AG04450 (cell line): ENCODE data around the gene MYH1. TPM values are rescaled to one million over a fixed set of nuclear protein-coding genes. Genes with fewer than 3 reads are reported as not detected.

Experiments
- CTCF ChIA-PET: fragments of 300-600, 350-600 bp; formaldehyde crosslinking; extraction: SDS; loops from one replicate; lab custom pipeline; 2022; ENCODE audit warnings: antibody characterized with exemption, inconsistent platforms; lab: Charles Lee
- POLR2A ChIA-PET: fragments of 350-600 bp; formaldehyde crosslinking; extraction: SDS; loops from one replicate; lab custom pipeline; 2021; ENCODE audit warnings: antibody characterized with exemption, inconsistent platforms; lab: Yijun Ruan, JAX
- DNase-seq: peaks from one replicate; pipeline ENCODE4 v3.0.0-alpha.2; 2011; ENCODE audit warnings: low read depth, low spot score
- H3K27ac ChIP-seq: one replicate; pipeline ENCODE4 v1.5.1; 2012; ENCODE audit warnings: low read depth, low read length, control low read depth
- H3K27me3 ChIP-seq: one replicate; pipeline ENCODE4 v1.6.0; 2012; ENCODE audit warnings: low read length; ENCODE audit not compliant: control insufficient read depth, insufficient read depth
- H3K4me3 ChIP-seq: 2 replicates; pipeline ENCODE4 v1.5.1; 2011; ENCODE audit warnings: mild to moderate bottlenecking, low read depth, low read length, control low read depth
- H3K9me3 ChIP-seq: 2 replicates; pipeline ENCODE4 v1.5.1; 2012; ENCODE audit warnings: low read length; ENCODE audit not compliant: control insufficient read depth, insufficient read depth
- polyA plus RNA-seq: library from polyadenylated mRNA; depleted of rRNA; stranded (reverse); fragments of >200 nt; gene quantifications from 2 replicates; pipeline ENCODE4 v1.2.3, GENCODE V29; 2011
- TF ChIP-seq, protein P1 (sequence below): IDR thresholded peaks from 2 replicates; pipeline ENCODE4 v1.5.1; 2011; ENCODE audit warnings: low read depth, low read length, control low read depth, inconsistent platforms

Gene MYH1
- polyA plus RNA-seq, 1 experiment, result not detected

DNA sequence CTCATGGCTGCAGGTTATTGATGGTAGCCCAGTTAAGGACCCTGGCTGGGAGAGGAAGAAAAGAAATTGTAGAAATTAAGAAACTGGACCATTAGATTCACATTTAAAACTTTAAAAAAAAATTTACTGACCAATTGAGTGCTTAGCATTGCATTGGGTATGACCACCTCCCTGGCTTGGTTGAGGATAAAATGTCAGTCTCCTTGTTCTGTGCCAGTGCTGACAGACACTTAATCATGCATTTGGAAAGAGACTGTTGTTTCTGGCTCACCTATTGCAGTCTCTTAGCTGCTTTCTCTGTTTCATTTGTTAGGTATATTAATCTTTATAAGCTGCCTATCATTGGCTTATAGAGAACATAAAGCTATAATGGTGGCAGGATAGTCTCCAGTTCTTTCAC, 1.7 kb downstream of the MYH1 start:
- CTCF ChIA-PET, result no interaction called here
- H3K4me3 ChIP-seq, result no peak overlapping the region
- POLR2A ChIA-PET, result no interaction called here
- TF ChIP-seq, protein P1, sequence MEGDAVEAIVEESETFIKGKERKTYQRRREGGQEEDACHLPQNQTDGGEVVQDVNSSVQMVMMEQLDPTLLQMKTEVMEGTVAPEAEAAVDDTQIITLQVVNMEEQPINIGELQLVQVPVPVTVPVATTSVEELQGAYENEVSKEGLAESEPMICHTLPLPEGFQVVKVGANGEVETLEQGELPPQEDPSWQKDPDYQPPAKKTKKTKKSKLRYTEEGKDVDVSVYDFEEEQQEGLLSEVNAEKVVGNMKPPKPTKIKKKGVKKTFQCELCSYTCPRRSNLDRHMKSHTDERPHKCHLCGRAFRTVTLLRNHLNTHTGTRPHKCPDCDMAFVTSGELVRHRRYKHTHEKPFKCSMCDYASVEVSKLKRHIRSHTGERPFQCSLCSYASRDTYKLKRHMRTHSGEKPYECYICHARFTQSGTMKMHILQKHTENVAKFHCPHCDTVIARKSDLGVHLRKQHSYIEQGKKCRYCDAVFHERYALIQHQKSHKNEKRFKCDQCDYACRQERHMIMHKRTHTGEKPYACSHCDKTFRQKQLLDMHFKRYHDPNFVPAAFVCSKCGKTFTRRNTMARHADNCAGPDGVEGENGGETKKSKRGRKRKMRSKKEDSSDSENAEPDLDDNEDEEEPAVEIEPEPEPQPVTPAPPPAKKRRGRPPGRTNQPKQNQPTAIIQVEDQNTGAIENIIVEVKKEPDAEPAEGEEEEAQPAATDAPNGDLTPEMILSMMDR, result no peak
- H3K27me3 ChIP-seq, result no peaks in the 10 kb centered on the region
- DNase-seq, result no peak
- H3K9me3 ChIP-seq, result peaks cover 7% of the 10 kb centered on the region; the same call in 1 of the 2 replicates
- no peak overlapping the region for H3K27ac ChIP-seq

DNA sequence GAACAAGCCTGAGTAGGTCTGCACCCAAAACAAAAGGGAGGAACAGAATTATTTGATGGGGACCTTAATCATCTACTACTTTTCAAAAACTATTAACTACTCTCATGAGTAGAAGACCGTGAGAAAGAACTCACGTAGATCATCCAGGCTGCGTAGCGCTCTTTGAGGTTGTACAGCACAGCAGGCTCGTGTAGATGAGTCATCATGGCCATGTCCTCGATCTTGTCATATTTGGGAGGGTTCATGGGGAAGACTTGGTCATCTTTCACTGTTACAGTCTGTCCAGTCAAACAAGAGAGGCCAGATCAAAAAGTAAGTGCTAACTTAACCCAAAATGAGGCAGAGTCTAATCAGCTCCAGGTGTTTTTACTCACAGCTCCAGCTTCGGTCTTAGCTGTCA, 2.3 kb downstream of the MYH1 start:
- H3K27me3 ChIP-seq, result no peaks in the 10 kb centered on the region
- CTCF ChIA-PET, result no interaction called here
- POLR2A ChIA-PET, result no interaction called here
- no peak for DNase-seq
- H3K27ac ChIP-seq, result no peak overlapping the region
- TF ChIP-seq, protein P1, result no peak
- H3K9me3 ChIP-seq, result peaks cover 7% of the 10 kb centered on the region; the same call in 1 of the 2 replicates
- no peak overlapping the region for H3K4me3 ChIP-seq

DNA sequence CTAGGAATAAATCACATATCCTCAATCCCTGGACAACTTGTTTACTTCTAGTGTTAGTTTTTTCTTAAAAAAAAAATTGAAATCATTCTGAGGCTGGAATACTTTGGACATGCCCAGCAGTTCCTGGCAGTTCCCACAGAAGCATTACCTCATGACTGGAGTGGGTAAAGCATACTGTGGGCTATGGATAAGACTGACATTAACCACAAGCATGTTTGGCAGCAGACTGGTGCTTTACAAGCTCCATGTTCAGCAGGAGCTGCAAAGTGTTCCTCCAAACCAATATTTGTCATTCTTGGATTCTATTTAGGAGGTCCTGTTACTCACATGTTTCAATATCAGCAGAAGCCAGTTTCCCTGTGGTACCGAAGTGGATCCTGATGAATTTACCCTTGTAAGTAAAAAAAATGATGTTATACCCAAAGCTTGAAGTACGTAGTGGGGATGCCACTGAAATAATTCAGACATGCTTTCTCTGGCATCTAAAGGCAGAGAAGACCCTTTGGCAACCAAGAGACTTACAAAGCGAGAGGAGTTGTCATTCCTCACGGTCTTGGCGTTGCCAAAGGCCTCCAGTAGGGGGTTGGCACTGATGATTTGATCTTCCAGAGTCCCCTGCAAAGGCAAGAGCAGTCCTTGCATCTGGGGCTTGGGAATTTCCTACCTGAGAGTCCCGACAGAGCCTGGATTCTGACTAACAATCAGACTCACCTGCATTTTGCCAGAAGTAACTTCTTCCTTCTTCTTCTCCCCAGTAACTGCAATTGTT, 4.9 kb downstream of the MYH1 start:
- ChIA-PET CTCF (no interaction called here), POLR2A (no interaction called here)
- TF ChIP-seq, protein P1, result no peak
- DNase-seq, result no peak
- Histone ChIP-seq H3K27me3 (no peaks in the 10 kb centered on the region), H3K4me3 (no peak overlapping the region), H3K27ac (no peak overlapping the region), H3K9me3 (peaks cover 10% of the 10 kb centered on the region; the same call in 1 of the 2 replicates)

DNA sequence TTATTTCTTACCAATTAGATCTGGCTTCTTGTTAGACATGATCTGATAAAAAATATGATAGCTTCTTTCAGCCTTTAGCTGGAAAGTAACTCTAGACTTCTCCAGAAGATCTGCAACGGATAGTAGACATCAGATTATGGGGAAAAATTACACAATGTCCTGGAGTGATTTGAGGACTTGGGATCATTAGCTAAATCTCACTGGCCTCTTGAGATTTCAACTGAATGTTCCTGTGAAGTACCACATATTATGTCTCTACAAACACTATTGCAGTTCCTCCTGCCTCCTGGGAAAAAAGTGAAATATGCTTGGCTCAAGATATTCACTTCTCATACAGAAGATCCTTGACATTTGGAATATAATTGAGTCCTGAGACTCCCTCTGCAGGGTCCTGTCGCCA, 5.5 kb downstream of the MYH1 start:
- TF ChIP-seq, protein P1, result no peak
- DNase-seq, result no peak
- H3K27ac ChIP-seq, result no peak overlapping the region
- ChIA-PET CTCF (no interaction called here), POLR2A (no interaction called here)
- H3K4me3 ChIP-seq, result no peak overlapping the region
- peaks cover 14% of the 10 kb centered on the region; the same call in 1 of the 2 replicates for H3K9me3 ChIP-seq
- H3K27me3 ChIP-seq, result no peaks in the 10 kb centered on the region

DNA sequence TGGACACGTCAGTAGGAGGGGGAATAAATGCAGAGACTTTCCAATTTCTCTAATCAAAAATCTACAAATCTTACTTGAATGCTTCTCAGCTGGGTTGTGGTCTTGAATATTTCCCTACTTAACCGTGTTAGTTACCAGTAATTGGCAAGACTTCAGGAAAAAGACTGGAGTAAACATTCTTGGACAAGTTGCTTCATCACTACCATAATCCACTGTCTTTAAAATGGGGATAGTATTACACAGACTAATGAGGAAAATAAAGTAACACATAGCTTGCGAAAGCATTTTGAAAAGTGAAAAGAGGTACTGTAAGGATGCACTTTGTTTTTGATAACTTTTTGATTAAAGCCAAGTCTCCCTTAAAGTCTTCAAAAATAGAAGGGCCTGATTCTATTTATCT, 18.4 kb downstream of the MYH1 start:
- Histone ChIP-seq H3K4me3 (no peak overlapping the region), H3K27me3 (no peaks in the 10 kb centered on the region), H3K27ac (no peak overlapping the region), H3K9me3 (peaks cover 12% of the 10 kb centered on the region)
- POLR2A ChIA-PET, result no interaction called here
- CTCF ChIA-PET, result no interaction called here
- TF ChIP-seq, protein P1, result no peak
- no peak for DNase-seq
